NCI-H748 treated with DMSO at 0.1 percent for 48 hours (cell line): Measurements from ENCODE around the gene IL1B.

Experiments used
- DNase-seq: peaks from one replicate; lab custom pipeline; 2025; lab: John Stamatoyannopoulos, UW

IL1B gene

DNA sequence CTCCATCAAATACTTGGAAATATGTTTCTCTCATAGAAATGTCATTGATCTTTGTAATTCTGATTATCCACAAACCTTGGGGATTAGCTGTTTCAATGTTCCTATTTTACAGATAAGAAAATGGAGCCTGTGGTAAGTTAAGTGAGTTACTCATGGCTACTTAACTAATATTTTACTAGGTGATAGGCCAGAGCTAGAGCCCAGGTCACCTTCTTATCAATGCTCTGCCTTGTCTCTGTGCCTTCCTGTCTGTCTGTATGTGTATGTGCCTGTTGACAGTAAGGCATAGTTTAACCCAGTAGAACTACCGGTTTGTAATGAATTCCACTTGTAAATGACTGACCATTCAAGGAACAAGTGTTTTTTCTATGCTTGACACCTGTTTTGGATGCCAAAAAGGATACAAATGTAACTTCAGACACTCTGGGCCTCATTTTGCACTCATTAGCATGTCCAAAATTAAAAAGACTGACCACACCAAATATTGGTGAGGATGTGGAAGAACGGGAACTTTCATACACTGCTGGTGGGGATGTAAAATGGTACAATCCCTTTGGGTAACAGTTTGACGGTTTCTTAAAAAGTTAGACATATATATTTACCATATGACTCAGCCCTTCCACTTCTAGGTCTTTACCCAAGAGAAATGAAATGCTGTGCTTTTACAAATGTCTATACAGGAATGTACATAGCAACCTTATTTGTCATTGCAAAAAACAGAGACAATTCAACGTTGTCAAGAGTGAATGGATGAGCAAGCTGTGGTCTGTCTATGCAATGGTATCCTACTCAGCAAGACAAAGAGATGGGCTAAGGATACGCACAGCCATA is 32.7 kb downstream of the IL1B start:
- DNase-seq = no peak

DNA sequence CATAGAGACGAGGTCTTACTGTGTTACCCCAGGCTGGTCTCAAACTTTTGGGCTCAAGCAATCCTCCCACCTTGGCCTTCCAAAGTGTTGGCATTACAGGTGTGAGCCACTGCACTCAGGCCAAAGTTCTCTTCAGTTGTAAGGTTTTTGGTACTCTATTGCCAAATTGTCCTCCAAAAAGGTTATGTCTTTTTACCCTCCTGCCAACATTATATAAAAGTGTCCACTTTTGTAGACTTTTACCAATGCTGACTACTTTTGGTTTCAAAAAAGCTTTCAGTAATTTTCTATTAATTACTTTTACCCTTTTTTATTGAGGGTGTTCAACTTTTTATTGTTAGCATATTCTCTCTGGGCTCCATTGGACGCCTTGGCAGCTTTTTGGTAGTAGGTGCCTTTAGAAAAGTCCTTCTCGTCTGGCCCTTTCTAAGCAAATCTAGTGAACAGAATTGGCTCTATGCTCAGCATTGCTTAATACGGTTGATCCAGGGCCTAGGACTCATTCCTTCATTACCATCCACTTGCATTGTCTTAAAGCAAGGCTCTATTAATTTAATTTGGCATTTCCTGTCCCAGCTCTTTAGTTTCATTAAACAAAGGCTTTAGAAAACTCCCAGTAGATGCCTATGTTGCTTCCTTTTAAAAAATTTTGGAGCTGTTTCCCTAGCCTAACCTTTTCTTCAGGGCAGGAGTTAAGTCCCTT is 35.5 kb downstream of the IL1B start:
- DNase-seq = no peak

- no peak for DNase-seq
Observed at GRCh38 chr2:112798979-112799975, 37.3 kb downstream of the IL1B start.

GRCh38 chr2:112796486-112796885 is 40.1 kb downstream of the IL1B start:
- DNase-seq = no peak

DNA sequence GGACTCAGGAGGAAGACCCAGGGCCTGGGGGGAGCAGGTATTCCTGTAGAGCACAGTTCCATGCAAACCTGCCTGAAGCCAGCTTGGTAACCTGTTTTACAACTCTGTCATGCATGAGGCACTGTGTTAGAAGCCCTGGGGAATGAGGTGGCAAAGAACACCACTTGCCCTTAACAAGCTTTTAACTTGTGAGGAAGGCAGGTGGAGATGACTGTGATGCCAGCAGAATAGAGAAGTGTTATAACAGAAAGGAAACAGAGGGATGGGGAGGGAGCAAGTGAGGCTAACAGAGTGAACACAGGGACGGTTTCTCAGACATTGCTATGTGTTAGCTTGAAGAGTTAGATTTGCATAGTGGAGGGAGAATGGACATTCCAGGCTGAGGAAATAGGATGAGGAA is 40.8 kb downstream of the IL1B start:
- no peak for DNase-seq

DNA sequence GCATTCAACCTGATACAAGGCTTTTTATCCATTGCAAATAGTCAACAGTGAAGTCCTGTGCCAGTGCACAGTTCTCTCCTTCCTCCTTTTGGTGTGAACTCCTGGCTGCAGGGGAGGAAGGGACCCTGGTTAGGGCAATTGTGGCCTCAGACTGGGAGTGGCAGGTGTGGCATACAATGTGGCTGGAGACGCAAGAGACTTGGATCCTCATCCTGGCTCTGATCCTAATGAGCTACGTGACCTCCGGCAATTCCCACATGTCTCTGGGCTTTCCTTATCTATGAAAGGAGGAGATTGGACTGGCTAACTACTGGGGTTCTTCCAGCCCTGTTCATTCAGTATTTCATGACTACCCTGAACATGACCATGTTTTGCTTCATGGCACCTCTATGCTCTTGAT is 41.7 kb downstream of the IL1B start:
- no peak for DNase-seq

- no peak for DNase-seq
Observed at GRCh38 chr2:112794131-112794733, 42.3 kb downstream of the IL1B start.

GRCh38 chr2:112793449-112793978 is 43.1 kb downstream of the IL1B start:
- DNase-seq = no peak

- no peak for DNase-seq
Observed at GRCh38 chr2:112792419-112792818, 44.2 kb downstream of the IL1B start.

DNA sequence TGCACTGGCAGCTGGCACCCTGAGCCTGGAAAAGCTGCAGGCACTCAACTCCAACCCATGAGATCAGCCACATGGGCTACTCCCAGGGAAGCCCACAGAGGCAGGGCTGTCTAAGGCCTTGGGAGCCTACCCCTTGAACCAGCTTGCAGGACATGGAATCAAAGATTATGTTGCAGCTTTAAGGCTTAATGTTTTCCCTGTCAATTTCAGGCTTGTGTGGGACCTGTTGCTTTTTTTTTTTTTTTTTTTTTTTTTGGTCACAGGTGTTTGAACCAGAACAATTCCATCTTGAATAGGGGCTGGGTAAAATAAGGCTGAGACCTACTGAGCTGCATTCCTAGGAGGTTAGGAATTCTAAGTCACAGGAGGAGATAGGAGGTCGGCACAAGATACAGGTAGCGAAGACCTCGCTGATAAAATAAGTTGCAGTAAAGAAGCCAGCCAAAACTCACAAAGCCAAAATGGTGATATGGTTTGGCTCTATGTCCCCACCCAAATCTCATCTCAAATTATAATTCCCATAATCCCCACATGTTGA is 44.8 kb downstream of the IL1B start:
- no peak for DNase-seq

DNA sequence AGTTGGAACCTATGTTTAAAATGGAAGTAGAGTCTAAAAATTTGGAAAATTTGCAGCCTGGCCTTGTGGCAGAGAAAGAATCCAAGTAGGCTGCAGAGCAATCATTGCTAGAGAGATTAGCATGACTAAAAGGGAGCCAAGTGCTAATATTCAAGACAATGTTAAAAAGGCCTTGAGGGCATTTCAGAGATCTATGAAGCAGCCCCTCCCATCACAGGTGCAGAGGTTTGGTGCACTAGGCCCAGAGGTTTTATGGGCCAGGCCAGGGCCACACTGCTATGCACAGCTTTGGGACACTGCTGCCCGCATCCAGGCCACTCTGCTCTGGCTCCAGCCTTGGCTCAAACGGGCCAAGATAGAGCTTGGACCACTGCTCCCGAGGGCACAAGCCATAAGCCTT is 45.6 kb downstream of the IL1B start:
- DNase-seq = no peak

- DNase-seq = no peak
Observed at GRCh38 chr2:112790305-112790704, 46.3 kb downstream of the IL1B start.

- no peak for DNase-seq
Observed at GRCh38 chr2:112789186-112789585, 47.4 kb downstream of the IL1B start.

- no peak for DNase-seq
Observed at GRCh38 chr2:112788653-112789052, 47.9 kb downstream of the IL1B start.

- no peak for DNase-seq
Observed at GRCh38 chr2:112787729-112788393, 48.7 kb downstream of the IL1B start.

DNA sequence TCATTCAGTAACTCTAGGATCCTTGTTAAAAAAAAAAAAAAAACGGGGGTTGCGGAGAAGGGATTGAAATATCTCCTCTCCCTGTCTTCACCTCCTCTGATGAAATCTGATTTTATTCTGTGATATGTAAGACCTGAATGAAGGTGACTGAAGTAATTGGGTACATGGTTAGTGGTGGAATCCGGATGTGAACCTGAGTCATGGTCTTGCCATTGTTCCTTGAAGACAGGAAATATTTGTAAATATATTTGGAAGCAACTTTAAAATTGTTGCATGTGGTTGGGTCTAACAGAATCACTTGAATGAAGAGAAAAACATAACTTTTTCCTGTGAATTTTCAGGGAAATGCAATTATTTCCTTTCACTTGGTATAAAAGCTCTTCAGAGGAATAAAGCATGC is 49.3 kb downstream of the IL1B start:
- no peak for DNase-seq

- no peak for DNase-seq
Observed at GRCh38 chr2:112784199-112785189, 52.1 kb downstream of the IL1B start, which contains the start of gene IL1A. IL1A (minus strand) TSS chr2:112784493; CDS start chr2:112783770, 723 bp downstream.

DNA sequence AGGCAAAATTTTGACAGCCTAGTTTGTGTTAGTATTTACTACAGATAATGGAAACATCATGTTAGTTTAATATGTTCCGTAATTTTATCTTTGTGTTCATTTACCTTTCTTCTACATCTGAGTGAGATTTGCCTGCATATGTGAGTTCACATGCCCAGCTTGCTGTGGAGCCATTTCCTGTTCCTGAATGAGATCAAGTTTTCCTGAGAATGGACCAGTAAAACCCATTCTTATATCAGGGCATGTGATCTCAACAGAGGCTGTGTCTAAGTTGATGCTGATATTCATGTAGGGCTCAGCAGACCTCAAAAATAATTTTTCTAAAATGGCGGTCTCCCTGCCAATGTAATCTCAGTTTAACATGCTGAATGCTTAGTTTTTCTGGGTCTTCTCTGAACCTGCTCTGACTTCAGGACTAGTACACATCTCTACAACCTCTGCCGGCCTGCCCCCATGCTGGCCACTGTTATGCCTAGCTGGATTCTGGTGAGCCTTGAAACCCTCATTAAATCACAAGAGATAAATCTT is 53.3 kb downstream of the IL1B start:
- DNase-seq = no peak

GRCh38 chr2:112782234-112782799 is 54.3 kb downstream of the IL1B start:
- no peak for DNase-seq
